ENCODE data around the gene CAMSAP2. TPM values are rescaled to one million over a fixed set of nuclear protein-coding genes. Genes with fewer than 3 reads are reported as not detected.

CAMSAP2 gene
- polyA plus RNA-seq, 1 donor (not counting 4 experiments of a cell fraction or from before 2014, with no cell fraction given) = 47.8 TPM

GRCh38 chr1:200904772-200905171 is 166.1 kb downstream of the CAMSAP2 start:
- Histone ChIP-seq H3K9ac (ENCODE audit: control insufficient read depth, extremely low read depth, insufficient read depth, low read length) (no peak overlapping the region), H4K20me1 (ENCODE audit: control insufficient read depth, extremely low read depth, insufficient read depth, low read length) (peaks cover 4% of the 10 kb centered on the region), H3K4me2 (ENCODE audit: control insufficient read depth, extremely low read depth, insufficient read depth, low read depth, low read length) (no peak overlapping the region), H3K9me3 (ENCODE audit: control insufficient read depth, low read depth, low read length) (no peaks in the 10 kb centered on the region), H3K79me2 (ENCODE audit: control insufficient read depth, insufficient read depth, low read length) (no peaks in the 10 kb centered on the region), H3K36me3 (ENCODE audit: control insufficient read depth in 2 of 2, extremely low read depth in 1 of 2, insufficient read depth in 2 of 2, low read length in 2 of 2) (peaks cover 45 to 47% of the 10 kb centered on the region in 2 experiments), H3K9me1 (ENCODE audit: control insufficient read depth, extremely low read depth, insufficient read depth, low read length) (peaks cover 16% of the 10 kb centered on the region), H3K27me3 (ENCODE audit: control insufficient read depth, extremely low read depth, insufficient read depth, low read length) (no peaks in the 10 kb centered on the region), H3K4me3 (ENCODE audit: control insufficient read depth in 2 of 3, extremely low read depth in 1 of 3, insufficient read depth in 2 of 3, low read depth in 1 of 3, low read length in 3 of 3) (no peak overlapping the region), H3K4me1 (ENCODE audit: control insufficient read depth, extremely low read depth, insufficient read depth, low read length) (peaks cover 38% of the 10 kb centered on the region), H3K27ac (ENCODE audit: control insufficient read depth, insufficient read depth, low read length) (no peak overlapping the region), H2AFZ (ENCODE audit: control insufficient read depth, low read length) (no peak overlapping the region)
- no peak for FAIRE-seq
- DNase-seq (ENCODE audit: low read depth, low spot score) = no peak
- TF ChIP-seq EZH2 (IDR thresholded peaks at IDR 0.05; ENCODE audit: low read length) (no peak), CTCF (optimal IDR thresholded peaks at IDR 0.05 in 1 of 3, IDR thresholded peaks at IDR 0.05 in 1 of 3, conservative IDR thresholded peaks at IDR 0.05 in 1 of 3; ENCODE audit: extremely low read depth in 1 of 3, insufficient read depth in 2 of 3, low read length in 3 of 3) (no peak)
- dilution Hi-C loops (cut with MboI; ENCODE audit: extremely low pct_ligation_motif_present, low sequenced_read_pairs) = no loop called here

- no peak for DNase-seq (ENCODE audit: low read depth, low spot score)
- H3K4me1 ChIP-seq (ENCODE audit: control insufficient read depth, extremely low read depth, insufficient read depth, low read length) = peaks cover 38% of the 10 kb centered on the region
- H3K9me1 ChIP-seq (ENCODE audit: control insufficient read depth, extremely low read depth, insufficient read depth, low read length) = peaks cover 16% of the 10 kb centered on the region
- H3K4me3 ChIP-seq (ENCODE audit: control insufficient read depth in 2 of 3, extremely low read depth in 1 of 3, insufficient read depth in 2 of 3, low read depth in 1 of 3, low read length in 3 of 3) = no peak overlapping the region
- H3K79me2 ChIP-seq (ENCODE audit: control insufficient read depth, insufficient read depth, low read length) = no peaks in the 10 kb centered on the region
- peak overlapping the region; percentile 8 for H3K4me2 ChIP-seq (ENCODE audit: control insufficient read depth, extremely low read depth, insufficient read depth, low read depth, low read length)
- H3K27ac ChIP-seq (ENCODE audit: control insufficient read depth, insufficient read depth, low read length) = no peak overlapping the region
- H2AFZ ChIP-seq (ENCODE audit: control insufficient read depth, low read length) = no peak overlapping the region
- FAIRE-seq = peak; percentile 97
- H4K20me1 ChIP-seq (ENCODE audit: control insufficient read depth, extremely low read depth, insufficient read depth, low read length) = peaks cover 4% of the 10 kb centered on the region
- H3K9me3 ChIP-seq (ENCODE audit: control insufficient read depth, low read depth, low read length) = no peaks in the 10 kb centered on the region
- TF ChIP-seq EZH2 (IDR thresholded peaks at IDR 0.05; ENCODE audit: low read length) (no peak), CTCF (optimal IDR thresholded peaks at IDR 0.05 in 1 of 3, IDR thresholded peaks at IDR 0.05 in 1 of 3, conservative IDR thresholded peaks at IDR 0.05 in 1 of 3; ENCODE audit: extremely low read depth in 1 of 3, insufficient read depth in 2 of 3, low read length in 3 of 3) (no peak)
- no peak overlapping the region for H3K9ac ChIP-seq (ENCODE audit: control insufficient read depth, extremely low read depth, insufficient read depth, low read length)
- dilution Hi-C loops (cut with MboI; ENCODE audit: extremely low pct_ligation_motif_present, low sequenced_read_pairs) = no loop called here
- peaks cover 42 to 44% of the 10 kb centered on the region in 2 experiments for H3K36me3 ChIP-seq (ENCODE audit: control insufficient read depth in 2 of 2, extremely low read depth in 1 of 2, insufficient read depth in 2 of 2, low read length in 2 of 2)
- no peaks in the 10 kb centered on the region for H3K27me3 ChIP-seq (ENCODE audit: control insufficient read depth, extremely low read depth, insufficient read depth, low read length)
Measured at GRCh38 chr1:200905411-200906052, 166.8 kb downstream of the CAMSAP2 start.

Measured in keratinocyte (primary cell).